ENCODE measurements around the gene MDGA2. TPM values are rescaled to one million over a fixed set of nuclear protein-coding genes. Genes with fewer than 3 reads are reported as not detected.

MDGA2 gene
- total and polyA plus RNA-seq, 11 donors, result 0.12 to 0.26 TPM; not detected in 9

GRCh38 chr14:46887144-46887543, 788.3 kb downstream of the MDGA2 start:
- intact Hi-C loops (cut with DNase I), result no loop called here
- H3K4me3 ChIP-seq, result no peak overlapping the region
- no peak for ATAC-seq

GRCh38 chr14:46885566-46885965, 789.8 kb downstream of the MDGA2 start:
- no peak overlapping the region for H3K27ac ChIP-seq
- intact Hi-C loops (cut with DNase I), result no loop called here
- TF ChIP-seq POLR2A (IDR thresholded peaks at IDR 0.05) (no peak), CTCF (IDR thresholded peaks at IDR 0.05) (no peak)
- 90 to 93% (median 91%) methylated on average over 3 of the region's 3 CpGs for WGBS, 4 donors
- H3K36me3 ChIP-seq, result no peaks in the 10 kb centered on the region
- DNase-seq, result no peak
- H3K27me3 ChIP-seq, result no peaks in the 10 kb centered on the region
- no peaks in the 10 kb centered on the region for H3K9me3 ChIP-seq
- ATAC-seq, result no peak
- H3K4me3 ChIP-seq, result no peak overlapping the region
- no peaks in the 10 kb centered on the region for H3K4me1 ChIP-seq

More at GRCh38 chr14:46887144-46887543, 788.3 kb downstream of the MDGA2 start:
- no peaks in the 10 kb centered on the region for H3K4me1 ChIP-seq
- no peaks in the 10 kb centered on the region for H3K36me3 ChIP-seq
- DNase-seq, result no peak
- 61 to 85% (median 77%) methylated on average over 1 of the region's 1 CpG for WGBS, 4 donors
- no peak overlapping the region for H3K27ac ChIP-seq
- no peaks in the 10 kb centered on the region for H3K9me3 ChIP-seq
- H3K27me3 ChIP-seq, result no peaks in the 10 kb centered on the region
- no peak for TF ChIP-seq POLR2A (IDR thresholded peaks at IDR 0.05)

GRCh38 chr14:46861753-46862152, 813.7 kb downstream of the MDGA2 start:
- Histone ChIP-seq H3K27ac (no peak overlapping the region), H3K36me3 (no peaks in the 10 kb centered on the region), H3K4me3 (no peak overlapping the region), H3K27me3 (no peaks in the 10 kb centered on the region), H3K9me3 (no peaks in the 10 kb centered on the region), H3K4me1 (no peaks in the 10 kb centered on the region)
- no peak for DNase-seq
- TF ChIP-seq POLR2A (IDR thresholded peaks at IDR 0.05), result no peak
- TF ChIP-seq CTCF (IDR thresholded peaks at IDR 0.05), result no peak
- ATAC-seq, result no peak
- intact Hi-C loops (cut with DNase I), result no loop called here

- no peaks in the 10 kb centered on the region for H3K4me1 ChIP-seq
- TF ChIP-seq CTCF (IDR thresholded peaks at IDR 0.05) (no peak), POLR2A (IDR thresholded peaks at IDR 0.05) (no peak)
- H3K27me3 ChIP-seq, result no peaks in the 10 kb centered on the region
- H3K4me3 ChIP-seq, result no peak overlapping the region
- ATAC-seq (no peak), DNase-seq (no peak)
- intact Hi-C loops (cut with DNase I), result no loop called here
- H3K36me3 ChIP-seq, result no peaks in the 10 kb centered on the region
- WGBS, 4 donors, result 84 to 89% (median 87%) methylated on average over 11 of the region's 11 CpGs
- no peaks in the 10 kb centered on the region for H3K9me3 ChIP-seq
- H3K27ac ChIP-seq, result no peak overlapping the region
Measured at GRCh38 chr14:46840944-46841720, 834.3 kb downstream of the MDGA2 start.

GRCh38 chr14:46820291-46820690, 855.1 kb downstream of the MDGA2 start:
- intact Hi-C loops (cut with DNase I), result no loop called here
- ATAC-seq, result no peak
- no peaks in the 10 kb centered on the region for H3K27me3 ChIP-seq
- 93 to 95% (median 94%) methylated on average over 39 to 42 of the region's 42 CpGs for WGBS, 4 donors
- TF ChIP-seq POLR2A (IDR thresholded peaks at IDR 0.05) (no peak), CTCF (IDR thresholded peaks at IDR 0.05) (no peak)
- no peaks in the 10 kb centered on the region for H3K4me1 ChIP-seq
- DNase-seq, result peak in 3 of 5 donors; percentile 4 to 44 (median 8)
- H3K4me3 ChIP-seq, result no peak overlapping the region
- peaks cover 0 to 3% (median 0%) of the 10 kb centered on the region in 12 donors for H3K9me3 ChIP-seq
- H3K27ac ChIP-seq, result no peak overlapping the region
- no peaks in the 10 kb centered on the region for H3K36me3 ChIP-seq

Measured in heart left ventricle (tissue), 16 donors.